PC-3 (cell line): ENCODE data around the gene RANBP10. TPM values are rescaled to one million over a fixed set of nuclear protein-coding genes. Genes with fewer than 3 reads are reported as not detected.

ENCODE experiments used
- ATAC-seq: fragments of 200-7000 bp; cut with Tn5 transposase; 2 replicates; pipeline ENCODE4 v1.9.1; 2020; ENCODE audit warnings: mild to moderate bottlenecking, moderate library complexity
- BruUV-seq: library from RNA; stranded (reverse); fragments of 400-500 nt; replicated peaks from 2 replicates; lab custom pipeline; 2021; lab: Mats Ljungman, UMichigan
- CTCF ChIA-PET: fragments of 300-600 bp; sonication (Branson Sonifier 250); formaldehyde crosslinking; loops from one replicate; lab custom pipeline; 2022; ENCODE audit warnings: antibody characterized with exemption; lab: Charles Lee
- POLR2A ChIA-PET: fragments of 300-600 bp; sonication (Branson Sonifier 250); formaldehyde crosslinking; loops from one replicate; lab custom pipeline; 2022; ENCODE audit warnings: antibody characterized with exemption; ENCODE audit not compliant: unreplicated experiment; lab: Charles Lee
- DNase-seq: peaks from one replicate; pipeline ENCODE4 v3.0.0-alpha.2; 2015
- H2AFZ ChIP-seq: fragments of 300-600 bp; sonication (generic); 2 replicates; pipeline ENCODE4 v1.6.0; 2016; ENCODE audit warnings: antibody characterized with exemption, low read length
- H3F3A ChIP-seq: fragments of 300-600 bp; sonication (generic); one replicate; pipeline ENCODE4 v1.6.0; 2017; ENCODE audit warnings: antibody characterized with exemption, low read length, control low read depth, mild to moderate bottlenecking; ENCODE audit not compliant: unreplicated experiment
- H3K27ac ChIP-seq: fragments of 300-600 bp; sonication (generic); 2 replicates; pipeline ENCODE4 v1.5.1; 2016; ENCODE audit warnings: mild to moderate bottlenecking, low read length
- H3K27me3 ChIP-seq: fragments of 300-600 bp; sonication (generic); 2 replicates; pipeline ENCODE4 v1.6.1; 2016; ENCODE audit warnings: low read length, mixed read lengths
- H3K36me3 ChIP-seq: fragments of 300-600 bp; sonication (generic); 2 replicates; pipeline ENCODE4 v1.6.1; 2016; ENCODE audit warnings: low read depth, mixed run types, low read length, mixed read lengths
- H3K4me1 ChIP-seq: fragments of 300-600 bp; sonication (generic); 2 replicates; pipeline ENCODE4 v1.5.1; 2016; ENCODE audit warnings: low read length; ENCODE audit not compliant: insufficient read depth
- H3K4me2 ChIP-seq: fragments of 300-600 bp; sonication (generic); 2 replicates; pipeline ENCODE4 v1.6.0; 2016; ENCODE audit warnings: low read length
- H3K4me3 ChIP-seq: fragments of 300-600 bp; sonication (generic); 2 replicates; pipeline ENCODE4 v1.5.1; 2016; ENCODE audit warnings: mild to moderate bottlenecking, low read length, mixed read lengths
- H3K79me2 ChIP-seq: fragments of 300-600 bp; sonication (generic); 2 replicates; pipeline ENCODE4 v1.6.1; 2017; ENCODE audit warnings: low read length, mixed read lengths
- H3K9ac ChIP-seq: fragments of 300-600 bp; sonication (generic); 2 replicates; pipeline ENCODE4 v1.6.0; 2016; ENCODE audit warnings: mild to moderate bottlenecking, low read length
- H3K9me2 ChIP-seq: fragments of 300-600 bp; sonication (generic); replicated peaks from 2 replicates; pipeline ENCODE4 v1.6.1; 2016; ENCODE audit warnings: mixed run types, low read length, mixed read lengths
- H3K9me3 ChIP-seq: fragments of 300-600 bp; sonication (generic); 2 replicates; pipeline ENCODE4 v1.6.1; 2016; ENCODE audit warnings: low read length, mixed read lengths
- H4K20me1 ChIP-seq: fragments of 300-600 bp; sonication (generic); 2 replicates; pipeline ENCODE4 v1.6.1; 2016; ENCODE audit warnings: low read length, mixed read lengths
- EZH2 ChIP-seq: fragments of 300-600 bp; sonication (generic); IDR thresholded peaks from one replicate; pipeline ENCODE4 v1.6.1; 2017; ENCODE audit warnings: antibody characterized with exemption, mild to moderate bottlenecking, low read length; ENCODE audit not compliant: unreplicated experiment
- EZH2phosphoT487 ChIP-seq: fragments of 300-600 bp; sonication (generic); IDR thresholded peaks from 2 replicates; pipeline ENCODE4 v1.6.1; 2018; ENCODE audit warnings: mild to moderate bottlenecking, antibody characterized with exemption, low read length, borderline replicate concordance
- intact Hi-C: fragments of 100-400 bp; cut with micrococcal nuclease; formaldehyde crosslinking; loops from 2 replicates; pipeline ENCODE4 v1.9.0; 2023
- total RNA-seq: library from RNA; depleted of rRNA; stranded (reverse); fragments of >200 nt; gene quantifications from 2 replicates; pipeline ENCODE4 v1.2.3, GENCODE V29; 2014
- TF ChIP-seq, protein P1 (sequence below): fragments of 300-600 bp; sonication (generic); conservative IDR thresholded peaks from 2 replicates; pipeline ENCODE4 v1.5.1; 2017; ENCODE audit warnings: antibody characterized with exemption, low read depth, mild to moderate bottlenecking, low read length

The RANBP10 gene
- total RNA-seq, 1 experiment from 2014 or later: 5.5 TPM

DNA sequence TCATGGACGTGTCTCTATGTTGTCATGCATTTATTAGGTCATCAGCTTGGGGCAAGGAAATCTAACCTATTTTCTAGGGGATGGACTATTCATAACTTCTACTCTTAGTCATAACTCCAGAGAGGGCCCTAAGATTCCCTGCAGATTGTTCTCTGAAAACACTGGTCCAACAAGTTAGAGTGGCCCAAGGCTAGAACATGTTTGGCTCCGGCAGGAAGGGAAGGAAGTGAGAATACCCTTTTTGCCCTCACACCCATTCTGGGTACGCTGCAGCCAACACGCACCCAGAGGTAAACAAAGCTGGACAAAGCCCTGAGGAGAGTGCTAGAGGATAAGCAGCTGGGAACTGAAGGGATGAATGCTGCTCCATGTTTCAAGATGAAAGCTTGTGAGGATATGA is 129.8 kb downstream of the RANBP10 start:
- peak overlapping the region; percentile 49 for H3K27ac ChIP-seq
- DNase-seq (peak; percentile 68), ATAC-seq (peak; percentile 34)
- H3K9me3 ChIP-seq: no peaks in the 10 kb centered on the region
- H3K4me2 ChIP-seq: no peak overlapping the region
- peaks cover 5% of the 10 kb centered on the region for H3K4me1 ChIP-seq
- H3F3A ChIP-seq: no peaks in the 10 kb centered on the region
- intact Hi-C loops: no loop called here
- no peak overlapping the region for H3K9ac ChIP-seq
- no peak overlapping the region for H3K4me3 ChIP-seq
- ChIA-PET POLR2A (no interaction called here), CTCF (no interaction called here)
- H3K79me2 ChIP-seq: no peaks in the 10 kb centered on the region
- no peaks in the 10 kb centered on the region for H4K20me1 ChIP-seq
- no peak overlapping the region for H2AFZ ChIP-seq
- no peaks in the 10 kb centered on the region for H3K36me3 ChIP-seq
- no peaks in the 10 kb centered on the region for H3K27me3 ChIP-seq
- TF ChIP-seq, protein P1, sequence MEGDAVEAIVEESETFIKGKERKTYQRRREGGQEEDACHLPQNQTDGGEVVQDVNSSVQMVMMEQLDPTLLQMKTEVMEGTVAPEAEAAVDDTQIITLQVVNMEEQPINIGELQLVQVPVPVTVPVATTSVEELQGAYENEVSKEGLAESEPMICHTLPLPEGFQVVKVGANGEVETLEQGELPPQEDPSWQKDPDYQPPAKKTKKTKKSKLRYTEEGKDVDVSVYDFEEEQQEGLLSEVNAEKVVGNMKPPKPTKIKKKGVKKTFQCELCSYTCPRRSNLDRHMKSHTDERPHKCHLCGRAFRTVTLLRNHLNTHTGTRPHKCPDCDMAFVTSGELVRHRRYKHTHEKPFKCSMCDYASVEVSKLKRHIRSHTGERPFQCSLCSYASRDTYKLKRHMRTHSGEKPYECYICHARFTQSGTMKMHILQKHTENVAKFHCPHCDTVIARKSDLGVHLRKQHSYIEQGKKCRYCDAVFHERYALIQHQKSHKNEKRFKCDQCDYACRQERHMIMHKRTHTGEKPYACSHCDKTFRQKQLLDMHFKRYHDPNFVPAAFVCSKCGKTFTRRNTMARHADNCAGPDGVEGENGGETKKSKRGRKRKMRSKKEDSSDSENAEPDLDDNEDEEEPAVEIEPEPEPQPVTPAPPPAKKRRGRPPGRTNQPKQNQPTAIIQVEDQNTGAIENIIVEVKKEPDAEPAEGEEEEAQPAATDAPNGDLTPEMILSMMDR: no peak
- TF ChIP-seq EZH2: no peak
- TF ChIP-seq EZH2phosphoT487: no peak
- no peaks in the 10 kb centered on the region for H3K9me2 ChIP-seq
- no TSS peak for BruUV-seq

DNA sequence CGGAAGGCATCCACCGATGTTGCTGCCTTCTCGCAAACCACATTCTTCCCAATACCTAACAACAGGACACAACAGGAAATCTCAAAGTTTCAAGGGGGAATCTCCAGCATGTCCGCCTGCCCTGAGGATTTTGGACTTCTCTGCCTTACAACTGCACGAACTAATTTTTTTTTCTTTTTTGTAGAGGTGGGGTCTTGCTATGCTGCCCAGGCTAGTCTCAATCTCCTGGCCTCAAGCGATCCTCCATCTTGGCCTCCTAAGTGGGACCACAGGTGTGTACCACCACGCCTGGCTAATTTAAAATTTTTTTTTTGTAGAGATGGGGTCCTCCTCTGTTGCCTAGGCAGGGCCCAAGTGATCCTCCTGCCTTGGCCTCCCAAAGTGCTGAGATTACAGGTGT is 130.4 kb downstream of the RANBP10 start:
- H3K4me2 ChIP-seq: no peak overlapping the region
- no peak for DNase-seq
- intact Hi-C loops: no loop called here
- H3K9ac ChIP-seq: no peak overlapping the region
- H3K4me3 ChIP-seq: no peak overlapping the region
- H3K79me2 ChIP-seq: no peaks in the 10 kb centered on the region
- POLR2A ChIA-PET: no interaction called here
- H3K4me1 ChIP-seq: peaks cover 5% of the 10 kb centered on the region
- H3K27me3 ChIP-seq: no peaks in the 10 kb centered on the region
- TF ChIP-seq, protein P1: no peak
- no peak for TF ChIP-seq EZH2
- TF ChIP-seq EZH2phosphoT487: no peak
- H3K9me2 ChIP-seq: no peaks in the 10 kb centered on the region
- H4K20me1 ChIP-seq: no peaks in the 10 kb centered on the region
- CTCF ChIA-PET: no interaction called here
- H3K9me3 ChIP-seq: no peaks in the 10 kb centered on the region
- no TSS peak for BruUV-seq
- H3K27ac ChIP-seq: peak overlapping the region; percentile 37; the same call in 1 of the 2 replicates
- ATAC-seq: no peak
- no peaks in the 10 kb centered on the region for H3K36me3 ChIP-seq
- H2AFZ ChIP-seq: no peak overlapping the region
- H3F3A ChIP-seq: no peaks in the 10 kb centered on the region

DNA sequence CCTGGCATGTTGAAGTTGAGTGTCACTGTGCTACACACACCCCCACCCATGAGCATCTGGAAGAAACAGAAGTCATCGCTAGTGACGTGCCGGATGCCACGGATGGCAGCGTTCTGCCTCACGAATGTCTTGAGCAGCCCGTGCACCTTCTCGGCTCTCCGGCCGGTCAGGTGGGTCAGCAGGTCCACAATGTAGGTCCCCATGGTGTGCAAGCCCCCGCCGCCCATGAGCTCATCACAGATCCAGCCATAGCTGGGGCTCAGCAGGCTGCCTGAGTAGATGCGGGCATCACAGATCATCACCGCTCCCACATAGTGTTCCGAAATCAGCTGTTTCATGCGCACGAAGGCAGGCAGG is 130.8 kb downstream of the RANBP10 start:
- no TSS peak for BruUV-seq
- no peak for TF ChIP-seq EZH2phosphoT487
- no peak for TF ChIP-seq EZH2
- TF ChIP-seq, protein P1: no peak
- no peak overlapping the region for H3K4me3 ChIP-seq
- no peak overlapping the region for H2AFZ ChIP-seq
- ChIA-PET POLR2A (no interaction called here), CTCF (no interaction called here)
- H3F3A ChIP-seq: no peaks in the 10 kb centered on the region
- no peak overlapping the region for H3K27ac ChIP-seq
- no peaks in the 10 kb centered on the region for H3K79me2 ChIP-seq
- intact Hi-C loops: no loop called here
- no peak overlapping the region for H3K4me2 ChIP-seq
- H3K9me3 ChIP-seq: no peaks in the 10 kb centered on the region
- H4K20me1 ChIP-seq: no peaks in the 10 kb centered on the region
- H3K27me3 ChIP-seq: no peaks in the 10 kb centered on the region
- DNase-seq (no peak), ATAC-seq (no peak)
- H3K9ac ChIP-seq: no peak overlapping the region
- H3K36me3 ChIP-seq: no peaks in the 10 kb centered on the region
- H3K4me1 ChIP-seq: peaks cover 5% of the 10 kb centered on the region
- no peaks in the 10 kb centered on the region for H3K9me2 ChIP-seq
